ENCODE measurements around the gene AGBL4.

The AGBL4 gene

GRCh38 chr1:49448200-49448599, 575.6 kb downstream of the AGBL4 start:
- Histone ChIP-seq H3K27ac (ENCODE audit: extremely low read depth, low read depth, low read length) (no peak overlapping the region), H3K4me3 (ENCODE audit: low read depth, low read length) (no peak overlapping the region), H3K4me1 (ENCODE audit: control insufficient read depth, insufficient read depth, low read length) (no peaks in the 10 kb centered on the region), H3K9me3 (ENCODE audit: control insufficient read depth, insufficient read depth, low read depth, low read length) (no peaks in the 10 kb centered on the region), H3K36me3 (ENCODE audit: control insufficient read depth in 2 of 2, insufficient read depth in 1 of 2, low read length in 2 of 2) (no peaks in the 10 kb centered on the region)
- CTCF ChIA-PET: no interaction called here
- POLR2A ChIA-PET: no interaction called here
- TF ChIP-seq ZNF423 (tag by site-specific recombination; IDR thresholded peaks at IDR 0.05): no peak
- no peak for TF ChIP-seq SCRT1 (tag by site-specific recombination; IDR thresholded peaks at IDR 0.05; ENCODE audit: borderline replicate concordance)
- TF ChIP-seq ZNF658 (tag by site-specific recombination; IDR thresholded peaks at IDR 0.05): no peak
- TF ChIP-seq KLF7 (tag by site-specific recombination; IDR thresholded peaks at IDR 0.05; ENCODE audit: borderline replicate concordance): no peak
- TF ChIP-seq ZNF114 (tag by site-specific recombination; IDR thresholded peaks at IDR 0.05): no peak
- TF ChIP-seq TCF7L2 (IDR thresholded peaks at IDR 0.05; ENCODE audit: borderline replicate concordance, low read depth, low read length): no peak
- no peak for TF ChIP-seq ZNF274 (IDR thresholded peaks at IDR 0.05; ENCODE audit: low read length)
- TF ChIP-seq ZNF274 (tag by site-specific recombination; IDR thresholded peaks at IDR 0.05; ENCODE audit: borderline replicate concordance): no peak
- no peak for TF ChIP-seq ZNF311 (tag by site-specific recombination; IDR thresholded peaks at IDR 0.05; ENCODE audit: borderline replicate concordance)
- no peak for TF ChIP-seq ZBTB7A (tag by site-specific recombination; IDR thresholded peaks at IDR 0.05; ENCODE audit: low read depth)
- no peak for TF ChIP-seq ZNF830 (tag by site-specific recombination; IDR thresholded peaks at IDR 0.05; ENCODE audit: low read depth)
- no peak for TF ChIP-seq SCRT2 (tag by site-specific recombination; IDR thresholded peaks at IDR 0.05)
- no peak for TF ChIP-seq ZNF626 (tag by site-specific recombination; IDR thresholded peaks at IDR 0.05)
- TF ChIP-seq ZNF561 (tag by site-specific recombination; IDR thresholded peaks at IDR 0.05; ENCODE audit: borderline replicate concordance): no peak
- no peak for TF ChIP-seq KLF10 (tag by site-specific recombination; IDR thresholded peaks at IDR 0.05)
- no peak for TF ChIP-seq ZNF18 (tag by site-specific recombination; IDR thresholded peaks at IDR 0.05)
- TF ChIP-seq ZNF544 (tag by site-specific recombination; IDR thresholded peaks at IDR 0.05): no peak

- no peaks in the 10 kb centered on the region for H3K9me3 ChIP-seq (ENCODE audit: control insufficient read depth, insufficient read depth, low read depth, low read length)
- H3K4me3 ChIP-seq (ENCODE audit: low read depth, low read length): no peak overlapping the region
- CTCF ChIA-PET: interaction anchor here (0.7 kb wide), 1 partner anchor 194 kb away, joined by 3 read pairs; no protein-coding TSS in a partner anchor
- H3K27ac ChIP-seq (ENCODE audit: extremely low read depth, low read depth, low read length): no peak overlapping the region
- H3K36me3 ChIP-seq (ENCODE audit: control insufficient read depth in 2 of 2, insufficient read depth in 1 of 2, low read length in 2 of 2): no peaks in the 10 kb centered on the region
- H3K4me1 ChIP-seq (ENCODE audit: control insufficient read depth, insufficient read depth, low read length): no peaks in the 10 kb centered on the region
- POLR2A ChIA-PET: no interaction called here
- TF ChIP-seq ZNF2 (tag by site-specific recombination; IDR thresholded peaks at IDR 0.05): no peak
- no peak for TF ChIP-seq ZNF549 (tag by site-specific recombination; IDR thresholded peaks at IDR 0.05)
- no peak for TF ChIP-seq ZNF146 (tag by site-specific recombination; IDR thresholded peaks at IDR 0.05)
- no peak for TF ChIP-seq ZNF148 (tag by site-specific recombination; IDR thresholded peaks at IDR 0.05; ENCODE audit: borderline replicate concordance)
- TF ChIP-seq ZNF654 (tag by site-specific recombination; IDR thresholded peaks at IDR 0.05; ENCODE audit: low read depth): no peak
- TF ChIP-seq AEBP2 (tag by site-specific recombination; IDR thresholded peaks at IDR 0.05; ENCODE audit: borderline replicate concordance): no peak
- no peak for TF ChIP-seq ZNF692 (tag by site-specific recombination; IDR thresholded peaks at IDR 0.05)
- TF ChIP-seq ZNF24 (tag by site-specific recombination; IDR thresholded peaks at IDR 0.05): no peak
- no peak for TF ChIP-seq ZNF561 (tag by site-specific recombination; IDR thresholded peaks at IDR 0.05; ENCODE audit: borderline replicate concordance)
- no peak for TF ChIP-seq ZNF302 (tag by site-specific recombination; IDR thresholded peaks at IDR 0.05; ENCODE audit: low read depth)
Observed at GRCh38 chr1:49436865-49437264, 586.9 kb downstream of the AGBL4 start.

All from HEK293 (cell line).